ENCODE results near the gene RBM17. TPM values are rescaled to one million over a fixed set of nuclear protein-coding genes. Genes with fewer than 3 reads are reported as not detected.

The RBM17 gene
- total RNA-seq, 4 donors from 2014 or later: 64.3 to 93.3 (median 81.7) TPM

GRCh38 chr10:6086375-6087233 is 2.2 kb upstream of the RBM17 start:
- Histone ChIP-seq H3K9me3 (no peaks in the 10 kb centered on the region), H3K4me1 (peaks cover 27 to 37% of the 10 kb centered on the region in 2 donors), H3K27me3 (no peaks in the 10 kb centered on the region), H3K36me3 (no peaks in the 10 kb centered on the region), H3K4me3 (replicated peaks in 1 of 3) (no peak overlapping the region), H3K27ac (peak overlapping the region in 2 of 3 donors; percentile 21 to 31)
- WGBS, 2 donors: 23 to 24% methylated on average over 19 of the region's 19 CpGs
- peak; percentile 81 to 90 for DNase-seq
- intact Hi-C loops (cut with DNase I): loop anchor here (10.0 kb wide), 1 partner anchor 72 kb away; no protein-coding TSS in a partner anchor
- peak in 5 of 6 experiments; percentile 52 to 78 (median 58) for TF ChIP-seq CTCF (IDR thresholded peaks at IDR 0.05)
- no peak for TF ChIP-seq POLR2A (IDR thresholded peaks at IDR 0.05)

- Histone ChIP-seq H3K4me1 (peaks cover 29 to 43% of the 10 kb centered on the region in 2 donors), H3K4me3 (replicated peaks in 1 of 3) (peak overlapping the region; percentile 60 to 90 (median 89)), H3K27ac (peak overlapping the region; percentile 59 to 79 (median 71)), H3K27me3 (no peaks in the 10 kb centered on the region), H3K9me3 (no peaks in the 10 kb centered on the region), H3K36me3 (no peaks in the 10 kb centered on the region)
- WGBS, 2 donors: 1% methylated on average over 46 to 48 of the region's 53 CpGs
- TF ChIP-seq POLR2A (IDR thresholded peaks at IDR 0.05): no peak
- TF ChIP-seq CTCF (IDR thresholded peaks at IDR 0.05): no peak
- intact Hi-C loops (cut with DNase I): loop anchor here (10.0 kb wide), 1 partner anchor 75 kb away; no protein-coding TSS in a partner anchor
- DNase-seq: peak; percentile 15 to 23
Measured at GRCh38 chr10:6089334-6090219, 743 bp downstream of the RBM17 start.

GRCh38 chr10:6091630-6092029 is 2.8 kb downstream of the RBM17 start:
- Histone ChIP-seq H3K9me3 (no peaks in the 10 kb centered on the region), H3K4me3 (replicated peaks in 1 of 3) (no peak overlapping the region), H3K36me3 (no peaks in the 10 kb centered on the region), H3K4me1 (peaks cover 29 to 40% of the 10 kb centered on the region in 2 donors), H3K27ac (no peak overlapping the region), H3K27me3 (no peaks in the 10 kb centered on the region)
- intact Hi-C loops (cut with DNase I): no loop called here
- no peak for TF ChIP-seq CTCF (IDR thresholded peaks at IDR 0.05)
- TF ChIP-seq POLR2A (IDR thresholded peaks at IDR 0.05): no peak
- WGBS, 2 donors: 10 to 26% methylated on average over 1 of the region's 1 CpG
- DNase-seq: peak in 1 of 2 donors; percentile 27

- TF ChIP-seq CTCF (IDR thresholded peaks at IDR 0.05) (no peak), POLR2A (IDR thresholded peaks at IDR 0.05) (no peak)
- Histone ChIP-seq H3K36me3 (peaks cover 0 to 5% of the 10 kb centered on the region in 2 donors), H3K4me1 (peaks cover 29 to 38% of the 10 kb centered on the region in 2 donors), H3K4me3 (replicated peaks in 1 of 3) (no peak overlapping the region), H3K27ac (no peak overlapping the region), H3K9me3 (no peaks in the 10 kb centered on the region), H3K27me3 (no peaks in the 10 kb centered on the region)
- intact Hi-C loops (cut with DNase I): no loop called here
- 85 to 86% methylated on average over 2 of the region's 2 CpGs for WGBS, 2 donors
- DNase-seq: no peak
Measured at GRCh38 chr10:6092731-6093130, 3.9 kb downstream of the RBM17 start.

Measured in thyroid gland (tissue), 4 donors.